NCI-H82 treated with DMSO at 0.1 percent for 48 hours (cell line): ENCODE data around the gene C1GALT1.
"Not testable (repeated sequence)": the region's sequence is repeated elsewhere in the genome, so short reads cannot be mapped to it uniquely, and the experiment has no call there.

Source experiments
- DNase-seq: peaks from one replicate; lab custom pipeline; 2025; ENCODE audit not compliant: unreplicated experiment; lab: John Stamatoyannopoulos, UW

Gene C1GALT1

DNA sequence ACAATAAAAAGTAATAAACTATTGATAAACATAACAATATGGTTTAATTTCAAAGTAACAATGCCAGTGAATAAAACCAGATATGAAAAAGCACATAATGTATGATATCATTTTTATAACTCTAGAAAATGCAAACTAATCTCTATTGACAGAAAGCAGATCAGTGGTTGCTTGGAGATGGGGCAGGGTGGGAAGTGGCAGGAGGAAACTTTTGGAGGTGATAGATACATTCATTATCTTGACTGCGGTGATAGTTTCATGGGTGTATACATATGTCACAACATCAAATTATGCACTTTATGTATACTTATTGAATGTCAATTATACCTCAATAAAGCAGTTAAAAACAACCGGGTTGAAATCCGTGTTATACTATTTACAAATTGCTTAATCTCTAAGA is 16.0 kb upstream of the C1GALT1 start:
- DNase-seq = no peak

DNA sequence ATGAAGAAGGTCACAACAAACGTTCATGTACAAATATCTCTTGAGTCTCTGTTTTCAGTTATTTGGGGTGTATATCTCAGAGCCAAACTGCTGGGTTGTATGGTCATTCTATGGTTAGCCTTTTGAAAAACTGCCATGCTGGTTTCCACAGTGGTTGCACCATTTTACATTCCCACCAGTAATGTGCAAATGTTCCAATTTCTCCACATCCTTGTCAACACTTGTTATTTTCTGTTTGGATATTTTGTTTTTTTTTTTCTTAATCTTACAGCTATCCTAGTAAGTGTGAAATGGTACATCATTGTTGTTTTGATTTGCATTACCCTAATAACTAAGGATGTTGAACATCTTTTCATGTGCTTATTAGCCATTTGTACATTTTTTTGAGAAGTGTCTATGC is 13.0 kb upstream of the C1GALT1 start:
- no peak for DNase-seq

DNA sequence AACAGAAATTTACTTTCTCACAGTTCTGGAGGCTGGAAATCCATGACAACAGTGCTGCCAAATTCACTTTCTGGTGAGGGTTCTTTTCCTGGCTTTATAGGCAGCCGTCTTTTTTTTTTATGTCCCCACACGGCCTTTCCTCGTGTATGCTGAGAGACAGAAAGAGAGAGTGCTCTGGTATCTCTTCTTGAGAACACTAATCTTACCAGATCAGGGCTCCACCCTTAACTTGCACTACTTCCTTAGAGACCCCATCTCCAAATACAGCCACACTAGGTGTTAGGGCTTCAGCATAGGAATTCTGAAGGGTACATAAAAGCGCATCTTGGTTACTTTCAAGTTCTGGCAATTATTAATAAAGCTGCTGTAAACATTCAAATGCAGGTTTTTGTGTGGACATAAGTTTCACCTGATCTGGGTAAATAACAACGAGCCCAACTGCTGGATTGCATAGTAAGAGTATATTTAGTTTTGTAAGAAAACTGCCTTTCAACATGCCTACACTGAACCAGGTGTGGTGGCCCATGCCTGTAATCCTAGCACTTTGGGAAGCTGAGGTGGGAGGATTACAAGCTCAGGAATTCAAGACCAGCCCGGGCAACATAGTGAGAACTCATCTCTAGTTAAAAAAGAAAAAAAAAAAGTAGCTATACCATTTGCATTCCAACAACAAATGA is 8.2 kb upstream of the C1GALT1 start:
- DNase-seq = no peak

DNA sequence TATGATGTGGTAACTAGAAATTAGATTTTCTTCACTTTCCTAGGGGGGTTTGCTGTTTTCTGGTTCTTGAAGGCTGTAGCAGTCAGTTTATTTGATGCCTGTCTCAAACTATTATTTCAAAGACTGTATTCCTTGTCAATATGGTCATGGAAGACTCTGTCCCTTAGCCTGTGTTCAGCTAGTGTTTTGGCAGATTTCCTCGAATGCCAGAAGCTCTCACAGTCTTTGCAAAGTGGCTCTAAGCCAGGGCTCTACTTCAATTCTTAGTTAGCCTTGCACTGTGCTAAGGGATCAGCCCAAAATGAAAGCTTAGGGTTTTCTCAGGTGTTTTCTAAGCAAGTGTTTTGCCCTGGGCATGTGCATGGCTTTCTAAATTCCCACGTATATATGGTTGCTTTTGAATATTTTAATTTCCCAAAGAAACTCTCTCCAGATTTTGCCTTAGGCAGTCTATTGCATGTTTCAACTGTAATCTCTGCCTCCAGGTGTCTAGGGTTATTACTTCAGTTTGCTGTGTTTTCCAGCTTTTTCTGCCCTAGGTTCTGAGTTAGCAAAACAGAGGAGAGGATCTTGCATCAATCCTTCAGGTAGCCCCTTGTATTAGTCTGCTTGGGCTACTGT is 7.2 kb upstream of the C1GALT1 start:
- DNase-seq = no peak

DNA sequence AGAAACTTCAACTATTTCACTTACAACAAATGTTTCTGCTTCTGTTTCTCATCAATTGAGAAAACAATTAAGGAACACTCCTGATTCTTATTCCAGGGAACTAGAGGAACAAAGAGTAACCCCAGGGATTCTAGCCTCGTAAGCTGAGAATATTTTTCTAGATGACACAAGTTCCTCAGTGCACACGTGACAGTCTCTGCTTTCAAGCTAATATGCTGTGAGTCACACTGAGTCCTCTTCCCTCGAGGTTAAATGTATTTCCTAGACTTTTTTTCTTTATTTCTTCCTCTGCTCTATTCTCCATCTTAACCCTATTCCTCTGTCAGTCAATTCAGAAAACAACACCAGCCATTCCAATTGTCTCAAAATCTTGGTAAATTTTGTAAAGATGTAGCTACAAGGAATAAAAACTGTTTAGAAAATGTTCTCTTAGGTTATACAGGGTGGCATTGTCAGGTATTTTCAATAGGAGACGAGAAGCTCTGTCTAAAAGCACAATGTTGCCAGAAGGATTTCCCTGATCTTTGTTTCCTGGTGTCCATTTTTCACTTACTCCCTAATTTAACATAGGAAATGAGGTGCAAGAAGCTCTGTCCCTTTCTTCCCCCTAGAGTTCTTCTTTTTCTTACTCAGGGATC is 5.8 kb upstream of the C1GALT1 start:
- DNase-seq = no peak

DNA sequence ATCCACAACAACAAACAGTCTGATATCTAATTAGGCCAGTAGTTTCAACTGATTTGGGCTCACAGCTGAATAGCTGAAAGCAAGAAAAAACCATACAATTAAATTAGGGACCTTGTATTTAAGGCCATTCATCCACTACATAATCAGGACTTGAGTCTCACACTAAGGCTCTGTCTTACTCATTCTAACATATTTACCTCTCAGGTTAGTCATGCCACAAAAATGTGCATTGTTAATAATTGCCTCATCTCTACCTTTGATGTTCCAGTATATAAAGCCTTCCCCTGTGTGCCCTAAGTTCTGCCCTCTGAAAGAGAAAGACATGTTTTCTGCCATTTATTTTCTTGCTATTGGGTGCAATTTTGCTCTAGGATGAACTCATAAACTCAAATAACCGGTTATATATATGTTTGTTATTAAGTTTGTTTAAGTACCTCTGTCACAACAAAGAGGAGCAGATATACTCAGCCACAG is 5.3 kb upstream of the C1GALT1 start:
- no peak for DNase-seq

DNA sequence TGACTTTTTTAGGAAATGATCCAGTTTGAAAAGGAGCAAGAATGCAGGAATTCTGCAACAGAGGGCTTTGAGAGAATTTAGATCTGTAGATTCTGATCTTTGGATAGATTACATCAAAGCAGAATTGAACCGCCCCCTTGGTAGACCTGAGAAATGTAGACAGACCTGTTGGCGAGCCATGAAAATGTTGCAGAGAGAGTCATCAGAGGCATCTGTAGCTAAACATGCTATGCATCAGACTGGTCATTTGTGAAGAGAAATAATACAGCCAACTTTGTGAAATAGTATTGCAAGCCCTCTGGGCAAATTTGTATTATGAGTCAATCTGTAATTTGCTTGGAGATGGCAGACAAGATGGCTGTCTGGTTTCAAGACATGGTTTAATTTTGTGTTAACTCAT is 4.3 kb upstream of the C1GALT1 start:
- DNase-seq = no peak

DNA sequence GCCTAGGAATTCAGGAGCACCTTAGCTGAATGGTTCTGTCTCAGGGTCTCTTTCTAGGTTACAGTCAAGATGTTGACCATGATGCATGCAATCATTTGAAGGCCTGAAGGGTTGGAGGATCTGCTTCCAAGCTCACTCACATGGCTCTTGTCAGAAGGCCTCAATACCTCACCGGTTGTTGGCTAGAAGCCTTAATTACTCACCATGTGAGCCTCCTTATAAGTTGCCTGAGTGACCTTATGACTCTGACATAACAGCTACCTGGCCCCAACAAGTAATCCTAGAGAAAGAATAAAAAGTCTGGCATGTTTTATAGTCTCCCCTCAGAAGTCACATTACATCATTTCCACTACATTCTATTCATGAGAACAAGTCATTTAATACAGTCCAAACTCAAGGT is 3.4 kb upstream of the C1GALT1 start:
- no peak for DNase-seq

DNA sequence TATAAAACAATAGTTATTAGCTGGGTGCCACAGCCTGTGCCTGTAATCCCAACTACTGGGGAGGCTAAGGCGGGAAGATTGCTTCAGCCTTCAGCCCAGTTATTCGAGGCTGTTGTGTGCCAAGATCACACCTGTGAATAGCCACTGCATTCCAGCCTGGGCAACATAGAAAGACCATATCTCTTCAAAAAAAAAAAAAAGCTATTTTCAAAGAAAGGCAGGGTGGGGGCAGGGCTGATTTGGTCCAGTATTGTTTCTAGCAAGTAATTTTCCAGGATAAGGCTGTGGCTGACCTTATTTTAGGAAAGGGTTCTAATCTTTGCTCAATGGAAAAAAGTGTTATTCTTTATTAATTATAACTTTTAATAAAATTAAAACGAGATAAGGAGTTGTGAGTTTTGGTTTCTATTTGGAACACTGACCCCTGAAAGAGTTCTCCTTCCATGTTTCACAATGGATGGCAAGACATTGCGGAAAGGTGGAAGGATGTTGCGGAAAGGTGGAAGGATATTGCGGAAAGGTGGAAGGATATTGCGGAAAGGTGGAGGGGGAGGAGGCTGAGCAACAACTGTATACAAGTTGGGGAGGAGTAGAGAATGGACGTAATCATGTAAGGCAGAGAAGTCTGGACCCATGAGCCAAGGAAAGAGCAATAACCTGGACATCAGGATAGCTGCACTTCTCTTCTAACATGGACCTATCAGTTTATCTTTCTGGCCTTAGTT is 1.5 kb upstream of the C1GALT1 start:
- no peak for DNase-seq

DNA sequence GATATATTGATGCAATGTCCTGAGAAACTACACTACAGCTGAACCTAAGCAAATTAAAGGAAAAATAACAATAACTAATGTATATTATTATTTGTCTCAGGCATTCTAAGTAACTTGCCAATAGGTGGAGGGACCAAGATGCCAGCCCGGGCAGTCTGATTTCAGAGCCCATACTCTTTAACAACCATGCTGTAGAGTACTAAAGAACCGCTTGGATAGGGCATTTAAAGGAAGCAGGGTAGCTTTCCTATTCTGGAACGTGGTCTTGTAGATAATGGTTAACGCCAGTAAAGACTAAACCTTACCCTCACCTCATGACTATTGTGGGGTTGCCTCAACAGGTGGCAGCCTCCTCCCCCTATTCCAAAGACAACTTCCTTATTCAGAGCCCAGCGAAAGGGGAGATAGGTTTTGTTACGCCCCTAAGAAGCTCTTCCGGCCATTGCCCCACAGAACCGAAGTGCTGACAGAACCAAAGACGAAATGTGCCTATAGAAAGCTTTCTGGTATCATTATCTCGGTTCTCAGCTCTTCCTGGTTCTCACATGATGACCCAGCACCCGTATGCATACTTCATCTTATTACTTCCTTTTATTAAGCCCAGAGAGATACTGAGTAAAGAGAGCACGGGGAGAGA is 707 bp upstream of the C1GALT1 start:
- DNase-seq = peak; percentile 39

DNA sequence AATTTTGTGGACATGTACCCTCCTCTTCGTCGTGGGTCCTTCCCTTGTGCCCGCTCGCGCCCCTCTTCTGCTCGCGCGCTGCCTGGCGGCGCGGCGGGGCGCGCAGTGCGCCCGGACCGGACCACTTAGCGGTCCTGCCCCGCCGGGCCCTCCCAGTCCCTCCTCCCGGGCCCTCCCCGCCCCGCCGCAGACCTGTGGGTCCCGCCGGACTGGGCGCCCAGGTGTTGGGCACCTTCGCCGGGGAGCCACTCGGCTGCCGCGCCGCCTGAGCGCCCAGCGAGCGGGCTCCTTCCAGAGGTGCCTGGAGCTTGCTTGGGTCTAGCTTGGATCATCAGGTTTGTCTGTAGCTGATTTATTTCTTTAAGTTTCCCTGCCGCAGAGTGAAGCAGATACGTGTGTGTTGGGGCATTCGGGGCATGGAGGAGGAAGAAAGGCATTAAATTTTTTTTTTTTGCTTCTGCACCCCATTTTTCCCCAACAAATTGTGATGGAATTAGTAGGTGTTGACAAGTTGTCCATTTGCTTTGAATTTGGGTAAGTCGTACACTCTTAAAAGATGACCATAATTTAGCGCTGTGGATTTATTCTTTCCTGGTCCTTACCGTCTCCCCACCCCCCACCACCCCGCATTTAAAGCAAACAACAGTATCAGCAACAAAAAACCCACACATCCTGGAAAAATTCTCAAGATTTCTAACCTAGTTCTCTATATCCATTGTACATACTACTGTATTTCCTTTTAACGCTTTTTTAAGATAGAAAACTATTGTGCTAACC is 905 bp downstream of the C1GALT1 start:
- no peak for DNase-seq

DNA sequence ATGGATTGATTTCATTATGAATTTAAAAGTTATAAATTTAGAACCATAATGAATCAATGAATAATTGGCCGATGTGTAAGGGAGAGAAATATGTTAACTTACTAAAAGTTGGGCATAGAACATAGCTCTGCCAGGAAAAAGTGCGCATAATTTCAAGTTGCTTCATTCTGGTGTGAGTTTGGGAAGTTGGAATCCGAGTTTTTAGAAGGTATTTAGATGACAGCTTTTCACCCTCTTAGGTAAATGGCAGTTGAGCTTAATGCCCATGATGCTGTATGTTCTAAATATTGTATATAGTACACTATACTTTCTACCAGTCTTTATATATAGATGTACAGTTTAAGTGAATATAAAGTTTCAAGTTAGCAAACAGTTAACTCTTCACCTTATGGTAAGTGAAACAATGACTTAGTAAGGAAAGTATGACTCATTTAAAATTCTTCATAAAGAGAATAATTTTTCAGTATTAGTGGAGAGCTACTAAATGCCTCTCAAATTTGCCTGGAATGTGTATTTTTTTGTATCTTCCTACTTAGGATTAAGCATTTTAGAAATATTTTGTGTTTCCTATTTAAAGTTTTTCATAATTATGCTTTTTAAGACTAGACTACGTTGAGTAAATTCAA is 1.6 kb downstream of the C1GALT1 start:
- DNase-seq = no peak

DNA sequence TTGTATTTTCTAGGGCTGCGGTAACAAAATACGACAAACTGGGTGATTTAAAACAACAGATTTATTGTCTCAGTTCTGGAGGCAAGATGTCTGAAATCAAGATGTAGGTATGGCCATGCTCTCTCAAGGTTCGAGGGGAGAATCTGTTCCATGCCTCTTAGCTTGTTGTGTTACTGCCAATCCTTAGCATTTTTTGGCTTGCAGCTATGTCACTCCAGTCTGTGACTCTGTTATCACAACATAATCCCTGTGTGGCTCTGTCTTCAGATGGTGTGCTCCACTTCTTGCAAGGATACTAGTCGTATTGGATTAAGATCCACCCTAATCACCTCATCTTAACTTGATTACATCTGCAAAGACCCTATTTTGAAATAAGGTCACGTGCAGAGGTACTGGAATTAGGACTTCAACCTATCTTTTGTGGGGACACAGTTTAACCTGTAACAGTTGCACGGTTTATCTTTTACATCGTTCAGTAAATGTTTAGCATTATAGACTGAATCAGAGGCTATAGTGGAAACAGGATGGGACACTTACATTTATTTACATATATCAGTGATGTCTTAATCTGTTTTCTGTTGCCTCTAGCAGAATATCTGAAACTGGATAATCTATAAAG is 3.1 kb downstream of the C1GALT1 start:
- peak; percentile 89 for DNase-seq

DNA sequence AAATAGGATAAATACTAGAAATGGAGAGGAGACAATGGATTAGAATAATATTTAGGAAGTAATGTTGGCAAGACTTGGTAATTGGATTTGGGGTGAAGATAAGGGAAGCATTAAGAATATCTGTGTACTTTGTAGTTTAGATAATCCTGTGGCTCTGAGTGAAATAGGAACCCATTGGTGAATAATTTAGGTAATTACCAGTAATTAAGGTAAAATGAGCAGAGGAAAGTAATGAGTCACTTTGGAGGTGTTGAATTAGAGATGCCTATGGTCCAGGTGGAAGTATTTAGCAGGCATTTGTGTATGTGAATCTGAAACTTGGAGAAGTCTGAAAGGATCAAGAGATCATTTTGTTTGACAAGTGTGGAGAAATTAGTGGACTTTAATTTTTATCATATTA is 5.7 kb downstream of the C1GALT1 start:
- peak; percentile 80 for DNase-seq

DNA sequence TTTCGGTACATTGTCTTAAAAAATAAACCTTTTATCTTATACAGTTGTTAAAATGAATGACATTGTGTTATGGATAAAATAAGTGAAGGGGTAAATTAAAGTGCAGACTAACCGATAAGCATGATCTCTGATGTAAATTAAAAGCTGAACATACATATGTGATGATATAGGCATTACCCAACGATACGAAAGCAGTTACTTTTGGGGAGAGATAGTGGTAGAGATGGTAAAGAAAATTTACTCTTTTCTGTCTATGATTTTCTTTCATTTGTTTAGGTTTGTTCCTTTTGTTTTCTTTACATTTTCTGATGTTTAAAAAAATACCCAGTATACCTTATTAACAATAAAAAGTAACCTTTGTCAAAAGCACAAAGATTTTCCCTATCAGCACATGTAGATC is 6.4 kb downstream of the C1GALT1 start:
- no peak for DNase-seq

DNA sequence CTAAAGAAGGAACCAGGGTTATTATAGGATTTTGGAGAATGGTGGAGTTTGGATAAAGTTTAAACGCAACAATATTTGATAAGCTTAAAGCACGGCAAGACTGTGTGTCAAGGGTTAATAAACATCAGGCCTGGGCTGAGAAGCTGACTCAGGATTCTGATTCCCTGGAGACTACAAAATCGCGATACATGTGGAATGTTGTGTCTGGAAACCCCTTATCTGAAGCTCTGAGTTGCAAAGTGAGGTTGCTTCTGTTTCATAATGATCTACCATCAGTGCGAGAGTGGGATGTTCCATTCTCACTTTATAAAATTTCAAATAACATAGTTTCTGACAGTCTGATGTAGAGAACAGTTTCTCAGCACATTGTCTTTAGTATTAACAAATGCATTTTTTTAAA is 7.8 kb downstream of the C1GALT1 start:
- DNase-seq = no peak

DNA sequence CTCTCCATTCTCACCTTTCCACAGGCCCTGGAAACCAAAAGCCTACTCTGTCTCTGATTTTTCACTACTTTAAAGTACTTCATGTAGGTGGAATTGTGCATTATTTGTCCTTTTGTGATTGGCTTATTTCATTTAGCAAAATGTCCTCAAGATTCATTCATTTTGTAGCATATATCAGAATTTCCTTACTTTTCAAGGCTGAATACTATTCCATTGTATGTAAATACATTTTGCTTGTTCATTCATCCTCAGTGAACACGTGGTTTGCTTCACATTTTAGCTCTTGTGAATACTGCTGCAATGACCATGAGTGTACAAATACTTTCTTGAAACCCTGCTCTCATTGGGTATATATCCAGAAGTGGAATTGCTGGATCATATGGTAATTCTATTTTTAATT is 8.8 kb downstream of the C1GALT1 start:
- no peak for DNase-seq

DNA sequence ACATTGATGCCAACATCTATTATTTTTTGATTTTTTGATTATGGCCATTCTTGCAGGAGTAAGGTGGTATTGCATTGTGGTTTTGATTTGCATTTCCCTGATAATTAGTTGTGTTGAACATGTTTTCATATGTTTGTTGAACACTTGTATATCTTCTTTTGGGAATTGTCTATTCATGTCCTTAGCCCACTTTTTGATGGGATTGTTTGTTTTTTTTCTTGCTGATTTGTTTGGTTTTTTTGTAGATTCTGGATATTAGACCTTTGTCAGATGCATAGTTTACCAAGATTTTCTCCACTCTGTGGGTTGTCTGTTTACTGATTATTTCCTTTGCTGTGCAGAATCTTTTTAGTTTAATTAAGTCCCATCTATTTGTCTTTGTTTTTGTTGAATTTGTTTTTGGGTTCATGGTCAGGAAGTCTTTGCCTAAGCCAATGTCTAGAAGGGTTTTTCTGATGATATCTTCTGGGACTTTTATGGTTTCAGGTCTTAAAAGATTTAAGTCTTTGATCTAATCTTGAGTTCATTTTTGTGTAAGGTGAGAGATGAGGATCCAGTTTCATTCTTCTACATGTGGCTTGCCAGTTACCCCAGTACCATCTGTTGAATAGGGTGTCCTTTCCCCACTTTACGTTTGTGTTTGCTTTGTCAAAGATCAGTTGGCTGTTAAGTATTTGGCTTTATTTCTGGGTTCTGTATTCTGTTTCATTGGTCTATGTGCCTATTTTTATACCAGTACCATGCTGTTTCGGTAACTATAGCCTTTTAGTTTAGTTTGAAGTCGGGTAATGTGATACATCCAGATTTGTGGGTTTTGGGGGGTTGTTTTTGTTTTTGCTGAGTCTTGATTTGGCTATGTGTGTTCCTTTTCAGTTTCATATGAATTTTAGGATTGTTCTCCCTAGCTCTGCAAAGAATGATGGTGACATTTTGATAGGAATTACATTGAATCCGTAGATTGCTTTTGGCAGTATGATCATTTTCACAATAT is 10.7 kb downstream of the C1GALT1 start:
- not testable (repeated sequence) for DNase-seq
